ENCODE data around the gene RAD23B. TPM values are rescaled to one million over a fixed set of nuclear protein-coding genes. Genes with fewer than 3 reads are reported as not detected.

The RAD23B gene
- total RNA-seq, 4 donors from 2014 or later = 71.0 to 109 (median 76.2) TPM

GRCh38 chr9:107351382-107352045, 68.4 kb downstream of the RAD23B start:
- TF ChIP-seq CTCF (IDR thresholded peaks at IDR 0.05; ENCODE audit: low read depth) = no peak

DNA sequence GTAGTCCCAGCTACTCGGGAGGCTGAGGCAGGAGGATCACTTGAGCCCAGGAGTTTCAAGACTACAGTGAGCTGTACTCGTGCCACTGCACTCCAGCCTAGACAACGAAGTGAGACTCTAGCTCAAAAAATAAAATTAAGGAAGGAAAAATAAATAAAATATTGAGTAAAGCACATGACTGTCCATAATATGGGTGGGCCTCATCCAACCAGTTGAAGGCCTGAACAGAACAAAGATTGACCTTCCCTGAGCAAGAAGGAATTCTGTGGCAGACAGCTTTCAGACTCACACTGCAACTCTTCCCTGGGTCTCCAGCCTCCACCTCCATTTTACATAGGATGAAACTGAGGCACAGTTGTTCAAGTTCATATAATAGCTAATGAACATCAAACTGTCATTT, 72.3 kb downstream of the RAD23B start:
- no peak for TF ChIP-seq CTCF (IDR thresholded peaks at IDR 0.05; ENCODE audit: low read depth)

- no peak for TF ChIP-seq CTCF (IDR thresholded peaks at IDR 0.05; ENCODE audit: low read depth)
Observed at GRCh38 chr9:107358986-107359385, 75.9 kb downstream of the RAD23B start.

- TF ChIP-seq CTCF (IDR thresholded peaks at IDR 0.05; ENCODE audit: low read depth) = no peak
Observed at GRCh38 chr9:107360098-107360497, 77.0 kb downstream of the RAD23B start.

DNA sequence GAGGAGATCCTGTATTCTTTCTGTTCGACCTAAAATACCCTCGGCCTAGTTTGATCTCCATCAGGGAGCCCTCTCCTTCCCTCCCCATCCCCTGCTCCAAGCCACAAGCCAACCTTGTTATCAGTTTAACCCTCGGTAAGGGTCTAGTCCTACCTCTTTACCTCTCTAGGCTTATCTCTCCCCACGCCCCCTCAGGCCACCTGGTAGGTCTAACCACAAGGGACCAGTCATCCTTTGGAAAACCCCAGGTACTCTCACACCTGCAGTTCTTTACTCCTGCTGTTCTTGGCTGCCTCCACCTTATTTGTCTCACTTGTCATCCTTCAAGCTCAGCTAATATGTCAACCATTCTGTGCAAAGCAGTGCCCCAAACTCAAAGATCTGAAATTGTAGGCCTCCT, 78.7 kb downstream of the RAD23B start:
- no peak for TF ChIP-seq CTCF (IDR thresholded peaks at IDR 0.05; ENCODE audit: low read depth)

- TF ChIP-seq CTCF (IDR thresholded peaks at IDR 0.05; ENCODE audit: low read depth) = no peak
Observed at GRCh38 chr9:107363516-107364152, 80.6 kb downstream of the RAD23B start.

DNA sequence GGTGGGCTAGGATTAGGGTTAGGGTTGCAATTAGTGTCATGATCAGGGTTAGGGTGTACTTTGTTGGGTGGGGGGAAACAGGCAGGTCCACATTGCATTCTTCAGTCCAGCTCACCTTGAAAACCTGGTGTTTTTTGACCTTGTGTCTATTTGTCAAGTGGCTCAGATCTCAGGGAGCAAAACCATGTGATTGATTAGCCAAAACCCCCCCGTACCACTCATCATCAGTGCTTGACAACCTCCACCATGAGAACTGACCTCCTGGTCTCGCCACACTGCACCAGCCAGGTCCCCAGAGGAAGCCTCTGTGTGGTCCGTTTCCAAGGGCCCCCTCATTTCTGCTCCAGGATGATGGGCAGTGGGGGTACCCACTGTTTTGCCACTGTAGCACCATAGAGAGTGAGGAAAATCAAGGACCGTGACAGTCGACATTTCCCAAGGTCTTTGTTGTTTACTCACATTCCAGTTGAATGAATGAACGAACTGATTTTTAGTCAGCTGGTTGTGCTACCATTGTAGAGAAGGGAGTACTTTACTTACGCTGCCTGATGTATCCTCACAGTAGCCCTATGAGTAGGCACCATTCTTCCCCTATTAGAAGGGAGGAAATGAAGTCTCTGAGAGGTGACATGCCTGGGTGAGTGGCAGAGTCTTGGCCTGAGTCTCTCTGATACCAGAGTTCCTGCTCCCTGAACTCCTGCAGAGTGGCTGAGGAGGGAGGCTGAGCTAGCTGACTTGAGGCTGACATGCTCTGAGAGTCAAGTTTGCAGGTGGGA, 84.8 kb downstream of the RAD23B start:
- no peak for TF ChIP-seq CTCF (IDR thresholded peaks at IDR 0.05; ENCODE audit: low read depth)
